ENCODE measurements around the gene NAV2.

DNA sequence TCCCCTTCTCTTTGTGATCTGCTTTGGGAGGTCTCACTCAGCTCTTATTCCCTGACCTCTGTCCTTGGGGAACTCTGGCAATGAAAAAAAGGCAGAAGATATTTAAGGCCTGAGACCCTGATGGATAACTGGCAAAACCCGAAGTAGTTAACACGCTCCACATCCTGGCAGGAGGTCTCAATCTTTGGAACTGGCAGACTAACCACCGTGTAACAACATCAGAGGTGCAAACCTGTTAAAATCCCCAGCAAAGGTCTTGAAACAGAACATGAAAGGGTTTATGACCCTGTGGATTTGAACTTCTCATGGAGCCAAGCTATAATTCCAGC lies 287.3 kb downstream of the NAV2 start:
- TF ChIP-seq, protein P1, sequence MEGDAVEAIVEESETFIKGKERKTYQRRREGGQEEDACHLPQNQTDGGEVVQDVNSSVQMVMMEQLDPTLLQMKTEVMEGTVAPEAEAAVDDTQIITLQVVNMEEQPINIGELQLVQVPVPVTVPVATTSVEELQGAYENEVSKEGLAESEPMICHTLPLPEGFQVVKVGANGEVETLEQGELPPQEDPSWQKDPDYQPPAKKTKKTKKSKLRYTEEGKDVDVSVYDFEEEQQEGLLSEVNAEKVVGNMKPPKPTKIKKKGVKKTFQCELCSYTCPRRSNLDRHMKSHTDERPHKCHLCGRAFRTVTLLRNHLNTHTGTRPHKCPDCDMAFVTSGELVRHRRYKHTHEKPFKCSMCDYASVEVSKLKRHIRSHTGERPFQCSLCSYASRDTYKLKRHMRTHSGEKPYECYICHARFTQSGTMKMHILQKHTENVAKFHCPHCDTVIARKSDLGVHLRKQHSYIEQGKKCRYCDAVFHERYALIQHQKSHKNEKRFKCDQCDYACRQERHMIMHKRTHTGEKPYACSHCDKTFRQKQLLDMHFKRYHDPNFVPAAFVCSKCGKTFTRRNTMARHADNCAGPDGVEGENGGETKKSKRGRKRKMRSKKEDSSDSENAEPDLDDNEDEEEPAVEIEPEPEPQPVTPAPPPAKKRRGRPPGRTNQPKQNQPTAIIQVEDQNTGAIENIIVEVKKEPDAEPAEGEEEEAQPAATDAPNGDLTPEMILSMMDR (IDR thresholded peaks at IDR 0.05 in 2 of 3, conservative IDR thresholded peaks at IDR 0.05 in 1 of 3; ENCODE audit: borderline replicate concordance in 1 of 3, insufficient read depth in 1 of 3, low read depth in 2 of 3, low read length in 2 of 3) = no peak
- TF ChIP-seq EGR1 (IDR thresholded peaks at IDR 0.05; ENCODE audit: low read depth) (no peak), POLR2A (IDR thresholded peaks at IDR 0.05; ENCODE audit: borderline replicate concordance, extremely low read depth, insufficient read depth, insufficient read length) (no peak), CEBPB (IDR thresholded peaks at IDR 0.05; ENCODE audit: low read depth) (no peak), SRF (IDR thresholded peaks at IDR 0.05; ENCODE audit: low read depth) (no peak), YY1 (IDR thresholded peaks at IDR 0.05; ENCODE audit: extremely low read depth, insufficient replicate concordance, low read depth, low read length) (no peak), EZH2phosphoT487 (IDR thresholded peaks at IDR 0.05; ENCODE audit: borderline replicate concordance) (no peak)
- TF ChIP-seq, protein P2, sequence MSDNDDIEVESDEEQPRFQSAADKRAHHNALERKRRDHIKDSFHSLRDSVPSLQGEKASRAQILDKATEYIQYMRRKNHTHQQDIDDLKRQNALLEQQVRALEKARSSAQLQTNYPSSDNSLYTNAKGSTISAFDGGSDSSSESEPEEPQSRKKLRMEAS (IDR thresholded peaks at IDR 0.05) = no peak

Data from HCT116 (cell line).